Stromal cell of bone marrow (primary cell): Measurements from ENCODE around the gene PTPRM.

Experiments used
- DNase-seq: peaks from one replicate; pipeline ENCODE4 v3.0.0-alpha.2; 2012; ENCODE audit warnings: low read depth

The PTPRM gene

GRCh38 chr18:7626922-7627440 lies 59.9 kb downstream of the PTPRM start:
- DNase-seq: peak; percentile 14

GRCh38 chr18:7629416-7629815 lies 62.3 kb downstream of the PTPRM start:
- DNase-seq: no peak

- DNase-seq: no peak
Observed at GRCh38 chr18:7630731-7631442, 63.8 kb downstream of the PTPRM start.

- DNase-seq: no peak
Observed at GRCh38 chr18:7632152-7633098, 65.3 kb downstream of the PTPRM start.

- DNase-seq: no peak
Observed at GRCh38 chr18:7633171-7633570, 66.1 kb downstream of the PTPRM start.

GRCh38 chr18:7635948-7636347 lies 68.8 kb downstream of the PTPRM start:
- no peak for DNase-seq

- DNase-seq: no peak
Observed at GRCh38 chr18:7637269-7637668, 70.2 kb downstream of the PTPRM start.

- DNase-seq: no peak
Observed at GRCh38 chr18:7638321-7638720, 71.2 kb downstream of the PTPRM start.

- no peak for DNase-seq
Observed at GRCh38 chr18:7641813-7642212, 74.7 kb downstream of the PTPRM start.

- no peak for DNase-seq
Observed at GRCh38 chr18:7642331-7642890, 75.3 kb downstream of the PTPRM start.

GRCh38 chr18:7645756-7646155 lies 78.6 kb downstream of the PTPRM start:
- no peak for DNase-seq

GRCh38 chr18:7646174-7646886 lies 79.2 kb downstream of the PTPRM start:
- no peak for DNase-seq

GRCh38 chr18:7647500-7647899 lies 80.4 kb downstream of the PTPRM start:
- DNase-seq: no peak

- DNase-seq: no peak
Observed at GRCh38 chr18:7657050-7657449, 89.9 kb downstream of the PTPRM start.

- DNase-seq: no peak
Observed at GRCh38 chr18:7657937-7658336, 90.8 kb downstream of the PTPRM start.

- DNase-seq: no peak
Observed at GRCh38 chr18:7658701-7659100, 91.6 kb downstream of the PTPRM start.

GRCh38 chr18:7661207-7661606 lies 94.1 kb downstream of the PTPRM start:
- no peak for DNase-seq

- DNase-seq: no peak
Observed at GRCh38 chr18:7662866-7663265, 95.8 kb downstream of the PTPRM start.

- DNase-seq: no peak
Observed at GRCh38 chr18:7663366-7664312, 96.5 kb downstream of the PTPRM start.

- no peak for DNase-seq
Observed at GRCh38 chr18:7666195-7666776, 99.2 kb downstream of the PTPRM start.
